WTC11 (cell line): ENCODE data around the gene FADS6. TPM values are rescaled to one million over a fixed set of nuclear protein-coding genes. Genes with fewer than 3 reads are reported as not detected.
A peak's percentile ranks its signal among the peaks of the same experiment; 100 is the strongest.

Experiments used
- ATAC-seq: fragments of 200-7000 bp; cut with Tn5 transposase; 2 replicates; pipeline ENCODE4 v1.10.0; 2021; ENCODE audit warnings: mild to moderate bottlenecking, moderate library complexity
- CTCF ChIA-PET: fragments of 300-600 bp; sonication (Branson Sonifier 250); formaldehyde crosslinking; loops from one replicate; lab custom pipeline; 2021; ENCODE audit warnings: antibody characterized with exemption; lab: Charles Lee
- POLR2A ChIA-PET: fragments of 350-600 bp; sonication (Branson Sonifier 250); formaldehyde crosslinking; loops from one replicate; lab custom pipeline; 2021; ENCODE audit warnings: antibody characterized with exemption; lab: Charles Lee
- DNase-seq: peaks from one replicate; pipeline ENCODE4 v3.0.0; 2021; ENCODE audit warnings: low spot score
- H3K27ac Mint-ChIP-seq: 2 replicates; pipeline ENCODE4 v1.8.0; 2021; ENCODE audit warnings: mixed read lengths
- H3K27me3 Mint-ChIP-seq: 2 replicates; pipeline ENCODE4 v1.8.0; 2021; ENCODE audit warnings: low read depth, mild to moderate bottlenecking, moderate library complexity, mixed read lengths
- H3K36me3 Mint-ChIP-seq: 2 replicates; pipeline ENCODE4 v1.8.0; 2021; ENCODE audit warnings: mixed read lengths
- H3K4me1 Mint-ChIP-seq: 2 replicates; pipeline ENCODE4 v1.8.0; 2022; ENCODE audit warnings: mixed read lengths
- H3K4me3 Mint-ChIP-seq: 2 replicates; pipeline ENCODE4 v1.8.0; 2021; ENCODE audit warnings: mild to moderate bottlenecking, moderate library complexity, mixed read lengths
- H3K9me3 Mint-ChIP-seq: 2 replicates; pipeline ENCODE4 v1.8.0; 2021; ENCODE audit warnings: mixed read lengths
- CBFB ChIP-seq: sonication (generic); formaldehyde crosslinking; IDR thresholded peaks from 2 replicates; pipeline ENCODE4 v1.8.1; 2022; ENCODE audit warnings: mild to moderate bottlenecking, low read depth, missing genetic modification reagents
- ELF4 ChIP-seq: sonication (generic); formaldehyde crosslinking; IDR thresholded peaks from 2 replicates; pipeline ENCODE4 v1.8.1; 2022; ENCODE audit warnings: low read depth, mild to moderate bottlenecking, moderate library complexity, missing genetic modification reagents
- ESRRA ChIP-seq: sonication (generic); formaldehyde crosslinking; IDR thresholded peaks from 2 replicates; pipeline ENCODE4 v1.8.1; 2022; ENCODE audit warnings: mild to moderate bottlenecking, missing genetic modification reagents, borderline replicate concordance
- GRHL2 ChIP-seq: fragments of 250-450 bp; sonication (Bioruptor Pico); IDR thresholded peaks from 2 replicates; pipeline ENCODE4 v1.8.0; 2022; ENCODE audit warnings: mild to moderate bottlenecking, moderate library complexity; ENCODE audit not compliant: insufficient replicate concordance, severe bottlenecking
- HMGA2 ChIP-seq: fragments of 250-450 bp; sonication (Bioruptor Pico); IDR thresholded peaks from 2 replicates; pipeline ENCODE4 v1.4.0; 2021; ENCODE audit warnings: mild to moderate bottlenecking, moderate library complexity
- JAZF1 ChIP-seq: fragments of 250-450 bp; sonication (Bioruptor Pico); IDR thresholded peaks from 2 replicates; pipeline ENCODE4 v1.9.0; 2021; ENCODE audit warnings: moderate library complexity, mild to moderate bottlenecking, inconsistent platforms
- MYBL2 ChIP-seq: sonication (generic); formaldehyde crosslinking; IDR thresholded peaks from 2 replicates; pipeline ENCODE4 v1.8.1; 2023; ENCODE audit warnings: mild to moderate bottlenecking, moderate library complexity, missing genetic modification reagents
- NR1H2 ChIP-seq: sonication (generic); formaldehyde crosslinking; IDR thresholded peaks from 2 replicates; pipeline ENCODE4 v1.9.0; 2021; ENCODE audit warnings: mild to moderate bottlenecking, moderate library complexity, missing genetic modification reagents
- NR3C1 ChIP-seq: sonication (generic); formaldehyde crosslinking; conservative IDR thresholded peaks from 2 replicates; pipeline ENCODE4 v1.8.1; 2023; ENCODE audit warnings: low read depth, mild to moderate bottlenecking, missing genetic modification reagents
- SMAD3 ChIP-seq: sonication (generic); formaldehyde crosslinking; IDR thresholded peaks from 2 replicates; pipeline ENCODE4 v1.8.0; 2022; ENCODE audit warnings: missing genetic modification reagents, mild to moderate bottlenecking, borderline replicate concordance
- SMAD4 ChIP-seq: sonication (generic); formaldehyde crosslinking; IDR thresholded peaks from 2 replicates; pipeline ENCODE4 v1.8.0; 2022; ENCODE audit warnings: mild to moderate bottlenecking, missing genetic modification reagents
- SP1 ChIP-seq: sonication (generic); formaldehyde crosslinking; conservative IDR thresholded peaks from 2 replicates; pipeline ENCODE4 v1.8.1; 2022; ENCODE audit warnings: missing genetic modification reagents
- TCF7 ChIP-seq: sonication (generic); formaldehyde crosslinking; IDR thresholded peaks from 2 replicates; pipeline ENCODE4 v1.8.0; 2022; ENCODE audit warnings: mild to moderate bottlenecking, low read depth, missing genetic modification reagents, moderate library complexity
- TEAD1 ChIP-seq: sonication (generic); formaldehyde crosslinking; IDR thresholded peaks from 2 replicates; pipeline ENCODE4 v1.8.0; 2022; ENCODE audit warnings: mild to moderate bottlenecking, missing genetic modification reagents
- ZNF219 ChIP-seq: sonication (generic); formaldehyde crosslinking; IDR thresholded peaks from 2 replicates; pipeline ENCODE4 v1.8.0; 2023; ENCODE audit warnings: missing genetic modification reagents, mild to moderate bottlenecking, borderline replicate concordance
- ZNF396 ChIP-seq: fragments of 250-450 bp; sonication (Bioruptor Pico); IDR thresholded peaks from 2 replicates; pipeline ENCODE4 v1.8.0; 2021; ENCODE audit warnings: mild to moderate bottlenecking, moderate library complexity, borderline replicate concordance
- ZNF416 ChIP-seq: fragments of 250-450 bp; sonication (Bioruptor Pico); IDR thresholded peaks from 2 replicates; pipeline ENCODE4 v1.9.0; 2021; ENCODE audit warnings: mild to moderate bottlenecking, inconsistent platforms
- ZNF423 ChIP-seq: fragments of 250-450 bp; sonication (Bioruptor Pico); IDR thresholded peaks from 2 replicates; pipeline ENCODE4 v2.1.2; 2022; ENCODE audit warnings: mild to moderate bottlenecking, moderate library complexity
- total RNA-seq: library from RNA; stranded (reverse); gene quantifications from 3 replicates; pipeline ENCODE4 v1.2.3, GENCODE V29; 2021
- TF ChIP-seq, protein P1 (sequence below): sonication (generic); formaldehyde crosslinking; conservative IDR thresholded peaks from 2 replicates; pipeline ENCODE4 v1.8.1; 2023; ENCODE audit warnings: mild to moderate bottlenecking, low read depth, missing genetic modification reagents, moderate library complexity
- TF ChIP-seq, protein P2 (sequence below): fragments of 250-450 bp; sonication (Bioruptor Pico); IDR thresholded peaks from 2 replicates; pipeline ENCODE4 v1.9.0; 2021; ENCODE audit warnings: mild to moderate bottlenecking
- TF ChIP-seq, protein P3 (sequence below): sonication (generic); formaldehyde crosslinking; IDR thresholded peaks from 2 replicates; pipeline ENCODE4 v1.8.1; 2023; ENCODE audit warnings: mild to moderate bottlenecking, missing genetic modification reagents, moderate library complexity
- TF ChIP-seq, protein P4 (sequence below): sonication (generic); formaldehyde crosslinking; IDR thresholded peaks from 2 replicates; pipeline ENCODE4 v1.8.1; 2022; ENCODE audit warnings: mild to moderate bottlenecking, moderate library complexity, missing genetic modification reagents
- TF ChIP-seq, protein P5 (sequence below): sonication (generic); formaldehyde crosslinking; IDR thresholded peaks from 2 replicates; pipeline ENCODE4 v1.8.1; 2023; ENCODE audit warnings: mild to moderate bottlenecking, missing genetic modification reagents, moderate library complexity
- TF ChIP-seq, protein P6 (sequence below): sonication (generic); formaldehyde crosslinking; IDR thresholded peaks from 2 replicates; pipeline ENCODE4 v1.8.0; 2022; ENCODE audit warnings: mild to moderate bottlenecking, missing genetic modification reagents
- TF ChIP-seq, protein P7 (sequence below): sonication (generic); formaldehyde crosslinking; IDR thresholded peaks from 2 replicates; pipeline ENCODE4 v1.8.1; 2023; ENCODE audit warnings: mild to moderate bottlenecking, moderate library complexity, missing genetic modification reagents
- TF ChIP-seq, protein P8 (sequence below): sonication (generic); formaldehyde crosslinking; IDR thresholded peaks from 2 replicates; pipeline ENCODE4 v1.8.1; 2023; ENCODE audit warnings: mild to moderate bottlenecking, missing genetic modification reagents

FADS6 gene
- total RNA-seq, 1 experiment from 2014 or later = 1.2 TPM

DNA sequence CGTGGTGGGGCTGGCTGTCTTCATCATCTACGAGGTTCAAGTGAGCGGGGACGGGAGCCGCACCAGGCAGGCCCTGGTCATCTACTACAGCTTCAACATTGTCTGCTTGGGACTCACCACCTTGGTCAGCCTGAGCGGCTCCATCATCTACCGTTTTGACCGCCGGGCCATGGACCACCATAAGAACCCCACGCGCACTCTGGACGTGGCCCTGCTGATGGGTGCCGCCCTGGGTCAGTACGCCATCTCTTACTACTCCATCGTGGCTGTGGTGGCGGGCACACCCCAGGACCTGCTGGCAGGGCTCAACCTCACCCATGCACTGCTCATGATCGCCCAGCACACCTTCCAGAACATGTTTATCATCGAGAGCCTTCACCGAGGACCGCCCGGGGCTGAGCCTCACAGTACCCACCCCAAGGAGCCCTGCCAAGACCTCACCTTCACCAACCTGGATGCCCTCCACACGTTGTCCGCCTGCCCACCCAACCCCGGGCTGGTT, 37.2 kb upstream of the FADS6 start:
- no peak for TF ChIP-seq SP1 (CRISPR knock-in tag)
- no peak for TF ChIP-seq ESRRA (CRISPR knock-in tag)
- TF ChIP-seq, protein P1, sequence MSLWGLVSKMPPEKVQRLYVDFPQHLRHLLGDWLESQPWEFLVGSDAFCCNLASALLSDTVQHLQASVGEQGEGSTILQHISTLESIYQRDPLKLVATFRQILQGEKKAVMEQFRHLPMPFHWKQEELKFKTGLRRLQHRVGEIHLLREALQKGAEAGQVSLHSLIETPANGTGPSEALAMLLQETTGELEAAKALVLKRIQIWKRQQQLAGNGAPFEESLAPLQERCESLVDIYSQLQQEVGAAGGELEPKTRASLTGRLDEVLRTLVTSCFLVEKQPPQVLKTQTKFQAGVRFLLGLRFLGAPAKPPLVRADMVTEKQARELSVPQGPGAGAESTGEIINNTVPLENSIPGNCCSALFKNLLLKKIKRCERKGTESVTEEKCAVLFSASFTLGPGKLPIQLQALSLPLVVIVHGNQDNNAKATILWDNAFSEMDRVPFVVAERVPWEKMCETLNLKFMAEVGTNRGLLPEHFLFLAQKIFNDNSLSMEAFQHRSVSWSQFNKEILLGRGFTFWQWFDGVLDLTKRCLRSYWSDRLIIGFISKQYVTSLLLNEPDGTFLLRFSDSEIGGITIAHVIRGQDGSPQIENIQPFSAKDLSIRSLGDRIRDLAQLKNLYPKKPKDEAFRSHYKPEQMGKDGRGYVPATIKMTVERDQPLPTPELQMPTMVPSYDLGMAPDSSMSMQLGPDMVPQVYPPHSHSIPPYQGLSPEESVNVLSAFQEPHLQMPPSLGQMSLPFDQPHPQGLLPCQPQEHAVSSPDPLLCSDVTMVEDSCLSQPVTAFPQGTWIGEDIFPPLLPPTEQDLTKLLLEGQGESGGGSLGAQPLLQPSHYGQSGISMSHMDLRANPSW (CRISPR knock-in tag) = no peak
- TF ChIP-seq ZNF219 (CRISPR knock-in tag) = no peak
- TF ChIP-seq, protein P2, sequence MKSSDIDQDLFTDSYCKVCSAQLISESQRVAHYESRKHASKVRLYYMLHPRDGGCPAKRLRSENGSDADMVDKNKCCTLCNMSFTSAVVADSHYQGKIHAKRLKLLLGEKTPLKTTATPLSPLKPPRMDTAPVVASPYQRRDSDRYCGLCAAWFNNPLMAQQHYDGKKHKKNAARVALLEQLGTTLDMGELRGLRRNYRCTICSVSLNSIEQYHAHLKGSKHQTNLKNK (CRISPR knock-in tag) = no peak
- TF ChIP-seq, protein P3, sequence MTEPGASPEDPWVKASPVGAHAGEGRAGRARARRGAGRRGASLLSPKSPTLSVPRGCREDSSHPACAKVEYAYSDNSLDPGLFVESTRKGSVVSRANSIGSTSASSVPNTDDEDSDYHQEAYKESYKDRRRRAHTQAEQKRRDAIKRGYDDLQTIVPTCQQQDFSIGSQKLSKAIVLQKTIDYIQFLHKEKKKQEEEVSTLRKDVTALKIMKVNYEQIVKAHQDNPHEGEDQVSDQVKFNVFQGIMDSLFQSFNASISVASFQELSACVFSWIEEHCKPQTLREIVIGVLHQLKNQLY (CRISPR knock-in tag) = no peak
- no peak for TF ChIP-seq ZNF416
- TF ChIP-seq CBFB (CRISPR knock-in tag) = no peak
- TF ChIP-seq JAZF1 = no peak
- no peak for TF ChIP-seq NR1H2
- no peak for TF ChIP-seq ZNF396 (CRISPR knock-in tag)
- no peak for TF ChIP-seq HMGA2 (CRISPR knock-in tag)
- no peak for TF ChIP-seq SMAD4 (CRISPR knock-in tag)
- TF ChIP-seq SMAD3 (CRISPR knock-in tag) = no peak
- TF ChIP-seq GRHL2 (CRISPR knock-in tag) = no peak
- TF ChIP-seq, protein P4, sequence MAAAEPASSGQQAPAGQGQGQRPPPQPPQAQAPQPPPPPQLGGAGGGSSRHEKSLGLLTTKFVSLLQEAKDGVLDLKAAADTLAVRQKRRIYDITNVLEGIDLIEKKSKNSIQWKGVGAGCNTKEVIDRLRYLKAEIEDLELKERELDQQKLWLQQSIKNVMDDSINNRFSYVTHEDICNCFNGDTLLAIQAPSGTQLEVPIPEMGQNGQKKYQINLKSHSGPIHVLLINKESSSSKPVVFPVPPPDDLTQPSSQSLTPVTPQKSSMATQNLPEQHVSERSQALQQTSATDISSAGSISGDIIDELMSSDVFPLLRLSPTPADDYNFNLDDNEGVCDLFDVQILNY (CRISPR knock-in tag) = no peak
- ATAC-seq (no peak), DNase-seq (peak; percentile 6)
- Mint-ChIP-seq H3K27me3 (peaks cover 91% of the 10 kb centered on the region), H3K36me3 (no peaks in the 10 kb centered on the region), H3K9me3 (no peaks in the 10 kb centered on the region), H3K4me1 (no peaks in the 10 kb centered on the region; the same call in 1 of the 2 replicates), H3K27ac (no peak overlapping the region), H3K4me3 (no peak overlapping the region)
- ChIA-PET CTCF (interaction anchor here (1.1 kb wide), 1 partner anchor 27 kb away, joined by 3 read pairs; no protein-coding TSS in a partner anchor), POLR2A (no interaction called here)

DNA sequence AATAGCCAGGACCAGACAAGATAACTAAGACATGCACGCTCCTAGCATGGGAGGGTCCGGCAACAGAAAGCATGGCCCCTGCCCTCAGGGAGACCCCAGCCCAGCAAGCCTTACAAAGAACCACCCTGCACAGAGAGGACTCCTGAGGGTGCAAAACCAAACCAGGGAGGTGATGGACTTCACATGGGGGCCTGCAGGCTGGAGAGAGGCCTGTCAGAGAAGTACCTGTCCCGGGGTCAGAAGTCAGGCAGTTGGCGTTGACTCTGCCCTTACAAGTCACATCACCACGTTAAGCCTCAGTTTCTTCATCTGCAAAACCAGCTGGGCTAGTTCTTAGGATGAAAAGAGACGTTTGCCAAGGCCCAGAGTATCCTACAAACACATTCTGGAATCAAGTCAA, 35.4 kb upstream of the FADS6 start:
- POLR2A ChIA-PET = no interaction called here
- peak; percentile 6 for DNase-seq
- CTCF ChIA-PET = interaction anchor here (1.1 to 1.8 kb wide), 2 partner anchors 29 to 32 kb away, joined by 3 to 9 read pairs; no protein-coding TSS in a partner anchor
- no peaks in the 10 kb centered on the region; the same call in 1 of the 2 replicates for H3K4me1 Mint-ChIP-seq
- no peak overlapping the region for H3K4me3 Mint-ChIP-seq
- H3K36me3 Mint-ChIP-seq = no peaks in the 10 kb centered on the region
- no peak for ATAC-seq
- no peaks in the 10 kb centered on the region for H3K9me3 Mint-ChIP-seq
- H3K27ac Mint-ChIP-seq = no peak overlapping the region
- peaks cover 91% of the 10 kb centered on the region for H3K27me3 Mint-ChIP-seq
- TF ChIP-seq TEAD1 (CRISPR knock-in tag) (no peak), SP1 (CRISPR knock-in tag) (no peak), TCF7 (no peak), NR3C1 (CRISPR knock-in tag) (no peak), ZNF423 (CRISPR knock-in tag) (no peak), ELF4 (CRISPR knock-in tag) (no peak), NR1H2 (no peak), JAZF1 (no peak), MYBL2 (no peak), HMGA2 (CRISPR knock-in tag) (no peak)
- TF ChIP-seq, protein P5, sequence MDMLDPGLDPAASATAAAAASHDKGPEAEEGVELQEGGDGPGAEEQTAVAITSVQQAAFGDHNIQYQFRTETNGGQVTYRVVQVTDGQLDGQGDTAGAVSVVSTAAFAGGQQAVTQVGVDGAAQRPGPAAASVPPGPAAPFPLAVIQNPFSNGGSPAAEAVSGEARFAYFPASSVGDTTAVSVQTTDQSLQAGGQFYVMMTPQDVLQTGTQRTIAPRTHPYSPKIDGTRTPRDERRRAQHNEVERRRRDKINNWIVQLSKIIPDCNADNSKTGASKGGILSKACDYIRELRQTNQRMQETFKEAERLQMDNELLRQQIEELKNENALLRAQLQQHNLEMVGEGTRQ (CRISPR knock-in tag) = no peak
- TF ChIP-seq, protein P6, sequence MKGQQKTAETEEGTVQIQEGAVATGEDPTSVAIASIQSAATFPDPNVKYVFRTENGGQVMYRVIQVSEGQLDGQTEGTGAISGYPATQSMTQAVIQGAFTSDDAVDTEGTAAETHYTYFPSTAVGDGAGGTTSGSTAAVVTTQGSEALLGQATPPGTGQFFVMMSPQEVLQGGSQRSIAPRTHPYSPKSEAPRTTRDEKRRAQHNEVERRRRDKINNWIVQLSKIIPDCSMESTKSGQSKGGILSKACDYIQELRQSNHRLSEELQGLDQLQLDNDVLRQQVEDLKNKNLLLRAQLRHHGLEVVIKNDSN (CRISPR knock-in tag) = no peak
- TF ChIP-seq, protein P7, sequence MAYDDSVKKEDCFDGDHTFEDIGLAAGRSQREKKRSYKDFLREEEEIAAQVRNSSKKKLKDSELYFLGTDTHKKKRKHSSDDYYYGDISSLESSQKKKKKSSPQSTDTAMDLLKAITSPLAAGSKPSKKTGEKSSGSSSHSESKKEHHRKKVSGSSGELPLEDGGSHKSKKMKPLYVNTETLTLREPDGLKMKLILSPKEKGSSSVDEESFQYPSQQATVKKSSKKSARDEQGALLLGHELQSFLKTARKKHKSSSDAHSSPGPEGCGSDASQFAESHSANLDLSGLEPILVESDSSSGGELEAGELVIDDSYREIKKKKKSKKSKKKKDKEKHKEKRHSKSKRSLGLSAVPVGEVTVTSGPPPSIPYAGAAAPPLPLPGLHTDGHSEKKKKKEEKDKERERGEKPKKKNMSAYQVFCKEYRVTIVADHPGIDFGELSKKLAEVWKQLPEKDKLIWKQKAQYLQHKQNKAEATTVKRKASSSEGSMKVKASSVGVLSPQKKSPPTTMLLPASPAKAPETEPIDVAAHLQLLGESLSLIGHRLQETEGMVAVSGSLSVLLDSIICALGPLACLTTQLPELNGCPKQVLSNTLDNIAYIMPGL (CRISPR knock-in tag) = no peak
- TF ChIP-seq, protein P8, sequence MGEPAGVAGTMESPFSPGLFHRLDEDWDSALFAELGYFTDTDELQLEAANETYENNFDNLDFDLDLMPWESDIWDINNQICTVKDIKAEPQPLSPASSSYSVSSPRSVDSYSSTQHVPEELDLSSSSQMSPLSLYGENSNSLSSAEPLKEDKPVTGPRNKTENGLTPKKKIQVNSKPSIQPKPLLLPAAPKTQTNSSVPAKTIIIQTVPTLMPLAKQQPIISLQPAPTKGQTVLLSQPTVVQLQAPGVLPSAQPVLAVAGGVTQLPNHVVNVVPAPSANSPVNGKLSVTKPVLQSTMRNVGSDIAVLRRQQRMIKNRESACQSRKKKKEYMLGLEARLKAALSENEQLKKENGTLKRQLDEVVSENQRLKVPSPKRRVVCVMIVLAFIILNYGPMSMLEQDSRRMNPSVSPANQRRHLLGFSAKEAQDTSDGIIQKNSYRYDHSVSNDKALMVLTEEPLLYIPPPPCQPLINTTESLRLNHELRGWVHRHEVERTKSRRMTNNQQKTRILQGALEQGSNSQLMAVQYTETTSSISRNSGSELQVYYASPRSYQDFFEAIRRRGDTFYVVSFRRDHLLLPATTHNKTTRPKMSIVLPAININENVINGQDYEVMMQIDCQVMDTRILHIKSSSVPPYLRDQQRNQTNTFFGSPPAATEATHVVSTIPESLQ (CRISPR knock-in tag) = no peak
